Measurements from ENCODE around the gene C10orf88.

DNA sequence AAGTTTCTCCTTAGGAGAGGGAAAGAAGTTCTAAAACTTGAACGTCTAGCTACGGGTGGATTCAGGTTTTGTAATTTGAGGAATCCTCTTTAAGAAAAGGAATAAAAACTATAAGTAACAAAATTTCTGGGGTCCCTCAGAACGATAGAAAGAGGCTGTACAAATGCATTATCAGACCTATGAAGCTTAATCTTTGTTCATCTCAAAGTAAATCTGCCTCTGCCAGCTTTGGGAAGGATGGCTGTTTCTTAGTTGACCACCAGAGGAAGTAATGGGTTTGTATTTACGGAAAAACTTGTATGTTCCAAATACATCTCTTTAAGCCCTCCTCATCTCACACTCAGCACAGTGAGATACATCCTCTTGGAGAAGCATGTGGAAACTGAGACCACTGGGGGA lies 27.0 kb upstream of the C10orf88 start:
- TF ChIP-seq, protein P1, sequence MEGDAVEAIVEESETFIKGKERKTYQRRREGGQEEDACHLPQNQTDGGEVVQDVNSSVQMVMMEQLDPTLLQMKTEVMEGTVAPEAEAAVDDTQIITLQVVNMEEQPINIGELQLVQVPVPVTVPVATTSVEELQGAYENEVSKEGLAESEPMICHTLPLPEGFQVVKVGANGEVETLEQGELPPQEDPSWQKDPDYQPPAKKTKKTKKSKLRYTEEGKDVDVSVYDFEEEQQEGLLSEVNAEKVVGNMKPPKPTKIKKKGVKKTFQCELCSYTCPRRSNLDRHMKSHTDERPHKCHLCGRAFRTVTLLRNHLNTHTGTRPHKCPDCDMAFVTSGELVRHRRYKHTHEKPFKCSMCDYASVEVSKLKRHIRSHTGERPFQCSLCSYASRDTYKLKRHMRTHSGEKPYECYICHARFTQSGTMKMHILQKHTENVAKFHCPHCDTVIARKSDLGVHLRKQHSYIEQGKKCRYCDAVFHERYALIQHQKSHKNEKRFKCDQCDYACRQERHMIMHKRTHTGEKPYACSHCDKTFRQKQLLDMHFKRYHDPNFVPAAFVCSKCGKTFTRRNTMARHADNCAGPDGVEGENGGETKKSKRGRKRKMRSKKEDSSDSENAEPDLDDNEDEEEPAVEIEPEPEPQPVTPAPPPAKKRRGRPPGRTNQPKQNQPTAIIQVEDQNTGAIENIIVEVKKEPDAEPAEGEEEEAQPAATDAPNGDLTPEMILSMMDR (conservative IDR thresholded peaks at IDR 0.05) = peak; percentile 42; the same call in 1 of the 2 replicates
- no peak for TF ChIP-seq EZH2 (IDR thresholded peaks at IDR 0.05; ENCODE audit: low read depth)

Measured in PC-9 (cell line).